ENCODE data around the gene ARPC1B.

DNA sequence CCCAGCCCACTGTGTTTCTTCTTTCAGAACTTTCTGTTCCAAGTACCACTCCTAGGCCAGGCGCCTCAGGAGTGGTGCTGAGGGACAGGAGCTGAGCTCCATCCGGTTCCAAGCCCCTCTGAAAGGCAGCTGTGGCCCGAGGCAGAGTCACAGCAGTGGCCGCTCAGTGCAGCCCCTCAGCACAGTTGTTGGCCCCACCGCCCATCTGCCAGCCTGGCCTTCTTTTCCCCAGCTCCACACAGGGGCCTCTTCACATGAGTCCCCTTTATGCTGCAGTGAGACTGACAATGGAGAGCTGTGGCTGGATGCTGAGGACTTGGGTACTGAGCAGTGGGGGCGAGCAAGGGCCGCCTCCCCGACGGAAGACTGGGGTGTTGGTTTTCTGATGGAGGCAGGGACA is 43.7 kb downstream of the ARPC1B start:
- TF ChIP-seq POLR2AphosphoS5 (IDR thresholded peaks at IDR 0.05; ENCODE audit: borderline replicate concordance, low read depth, low read length) (no peak), EZH2 (IDR thresholded peaks at IDR 0.05) (no peak)
